Endothelial cell (in vitro differentiated cells): ENCODE measurements around the gene TRPT1. TPM values are rescaled to one million over a fixed set of nuclear protein-coding genes. Genes with fewer than 3 reads are reported as not detected.

Experiments used
- DNase-seq: peaks from one replicate; pipeline ENCODE4 v3.0.0; 2021; ENCODE audit warnings: low spot score
- H3K27ac Mint-ChIP-seq: one replicate; pipeline ENCODE4 v1.8.0; 2021; ENCODE audit warnings: mixed read lengths, inconsistent platforms; ENCODE audit not compliant: unreplicated experiment
- H3K27me3 Mint-ChIP-seq: one replicate; pipeline ENCODE4 v1.8.0; 2021; ENCODE audit warnings: mild to moderate bottlenecking, moderate library complexity, mixed read lengths, inconsistent platforms; ENCODE audit not compliant: unreplicated experiment
- H3K36me3 Mint-ChIP-seq: one replicate; pipeline ENCODE4 v1.8.0; 2021; ENCODE audit warnings: mild to moderate bottlenecking, low read depth, mixed read lengths, inconsistent platforms; ENCODE audit not compliant: unreplicated experiment
- H3K4me1 Mint-ChIP-seq: one replicate; pipeline ENCODE4 v1.8.0; 2021; ENCODE audit warnings: mild to moderate bottlenecking, mixed read lengths, inconsistent platforms; ENCODE audit not compliant: unreplicated experiment
- H3K4me3 Mint-ChIP-seq: one replicate; pipeline ENCODE4 v1.8.0; 2021; ENCODE audit warnings: mild to moderate bottlenecking, mixed read lengths, inconsistent platforms; ENCODE audit not compliant: unreplicated experiment
- H3K9me3 Mint-ChIP-seq: one replicate; pipeline ENCODE4 v1.8.0; 2021; ENCODE audit warnings: mixed read lengths, inconsistent platforms; ENCODE audit not compliant: unreplicated experiment
- CTCF ChIP-seq: fragments of 200-600 bp; sonication (generic); IDR thresholded peaks from one replicate; pipeline ENCODE4 v1.5.0; 2021; ENCODE audit warnings: antibody characterized with exemption; ENCODE audit not compliant: unreplicated experiment
- total RNA-seq: library from RNA; stranded (reverse); fragmentation: NEBNext Ultra II Directional; extraction: Animal tissue kit (Norgen Biotek cat#: 25700); gene quantifications from one replicate; pipeline ENCODE4 v1.2.1, GENCODE V29; 2021; ENCODE audit not compliant: unreplicated experiment

TRPT1 gene
- total RNA-seq, 1 donor from 2014 or later: 23.2 TPM

GRCh38 chr11:64244107-64244506 is 18.1 kb upstream of the TRPT1 start:
- Mint-ChIP-seq H3K4me1 (peaks cover 16% of the 10 kb centered on the region), H3K9me3 (no peaks in the 10 kb centered on the region), H3K36me3 (peaks cover 11% of the 10 kb centered on the region), H3K4me3 (peak overlapping the region; percentile 62), H3K27ac (no peak overlapping the region), H3K27me3 (peaks cover 17% of the 10 kb centered on the region)
- DNase-seq: no peak
- no peak for TF ChIP-seq CTCF

DNA sequence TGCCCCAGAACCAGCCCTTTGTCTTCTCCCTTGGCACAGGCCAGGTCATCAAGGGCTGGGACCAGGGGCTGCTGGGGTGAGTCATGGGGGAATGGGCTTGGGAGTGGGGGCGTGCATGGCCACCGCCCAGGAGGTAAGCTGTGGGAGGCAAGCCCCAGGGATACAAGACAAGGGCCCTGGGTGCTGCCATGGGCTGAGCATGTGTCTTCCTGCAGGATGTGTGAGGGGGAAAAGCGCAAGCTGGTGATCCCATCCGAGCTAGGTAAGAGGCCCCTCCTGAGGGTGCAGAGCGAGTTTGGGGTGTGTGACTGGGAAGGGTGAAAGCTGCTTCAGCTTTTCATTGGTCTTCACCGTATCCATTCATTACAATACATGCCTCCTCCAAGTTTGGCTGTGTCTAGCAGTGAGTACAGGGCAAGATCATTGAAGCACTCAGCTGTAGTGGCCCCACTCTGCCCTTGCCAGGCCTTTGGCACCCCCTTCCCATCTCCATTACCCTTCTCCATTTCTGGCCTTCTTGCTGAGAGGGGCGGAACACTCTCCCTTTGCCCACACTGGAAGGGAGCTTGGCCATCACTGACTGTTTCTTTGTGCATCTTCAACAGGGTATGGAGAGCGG is 17.4 kb upstream of the TRPT1 start:
- no peak for TF ChIP-seq CTCF
- H3K36me3 Mint-ChIP-seq: peaks cover 11% of the 10 kb centered on the region
- no peak for DNase-seq
- H3K27ac Mint-ChIP-seq: peak overlapping the region; percentile 42
- H3K4me1 Mint-ChIP-seq: peaks cover 15% of the 10 kb centered on the region
- H3K9me3 Mint-ChIP-seq: no peaks in the 10 kb centered on the region
- peak overlapping the region; percentile 62 for H3K4me3 Mint-ChIP-seq
- H3K27me3 Mint-ChIP-seq: peaks cover 17% of the 10 kb centered on the region

DNA sequence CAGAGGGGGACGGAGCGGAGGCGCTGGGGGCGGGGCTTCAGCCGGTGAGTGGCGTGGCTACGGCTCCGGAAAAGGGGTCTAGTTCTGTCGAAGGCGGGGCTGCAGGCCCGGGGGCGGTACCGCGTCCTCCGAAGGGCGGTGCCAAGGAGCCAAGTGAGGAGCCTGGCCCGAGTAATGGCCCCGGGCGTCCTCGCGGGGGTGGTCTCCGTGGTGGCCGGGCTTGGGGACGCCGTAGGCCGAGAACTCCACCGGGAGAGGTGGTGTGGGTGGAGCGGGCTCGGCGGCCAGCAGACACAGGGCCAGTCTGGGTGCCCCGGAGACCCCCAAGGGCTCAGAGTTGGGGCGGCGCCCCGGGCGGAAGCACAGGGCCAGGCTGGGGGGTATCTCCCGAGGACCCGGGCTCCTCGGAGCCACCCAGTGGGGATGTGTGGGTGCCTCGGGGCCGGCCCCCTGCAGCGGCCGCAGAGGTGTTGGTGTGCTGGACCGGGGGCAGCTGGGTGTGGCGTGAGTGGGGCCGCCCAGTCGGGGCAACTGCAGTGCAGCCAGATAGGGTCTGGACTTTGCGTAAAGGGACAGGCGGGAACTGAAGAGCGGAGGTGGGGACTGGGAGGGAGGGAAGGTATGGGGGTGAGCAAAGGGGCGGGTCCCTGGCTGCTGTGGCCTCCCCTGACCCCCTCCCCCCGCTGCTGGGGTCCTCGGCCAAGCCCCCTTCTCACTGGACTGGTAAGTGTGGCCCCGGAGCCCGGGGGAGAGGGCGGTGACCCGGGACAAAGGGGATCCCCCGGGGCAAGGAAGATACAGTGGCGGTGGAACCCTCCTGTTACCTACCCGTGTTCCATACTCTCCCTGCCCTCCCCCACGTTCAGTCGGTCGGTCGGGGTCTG is 15.7 kb upstream of the TRPT1 start:
- TF ChIP-seq CTCF: no peak
- Mint-ChIP-seq H3K4me1 (peaks cover 8% of the 10 kb centered on the region), H3K9me3 (no peaks in the 10 kb centered on the region), H3K27me3 (peaks cover 18% of the 10 kb centered on the region), H3K4me3 (peak overlapping the region; percentile 90), H3K36me3 (peaks cover 6% of the 10 kb centered on the region), H3K27ac (no peak overlapping the region)
- DNase-seq: peak; percentile 37

DNA sequence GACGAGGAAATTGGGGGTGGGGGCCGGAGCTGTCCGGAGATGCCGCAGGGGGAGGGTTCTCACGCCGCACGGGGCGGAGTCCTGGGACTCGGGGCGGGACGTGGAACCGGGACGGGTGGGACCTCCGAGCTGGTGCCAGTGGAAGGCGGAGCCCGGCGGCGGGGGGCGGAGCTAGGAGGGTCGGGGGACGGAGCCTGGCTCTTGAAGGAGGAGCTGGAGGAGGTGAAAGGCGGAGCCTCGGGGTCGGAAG is 15.2 kb upstream of the TRPT1 start:
- peaks cover 8% of the 10 kb centered on the region for H3K4me1 Mint-ChIP-seq
- DNase-seq: peak; percentile 100
- H3K36me3 Mint-ChIP-seq: peaks cover 6% of the 10 kb centered on the region
- no peak for TF ChIP-seq CTCF
- peaks cover 18% of the 10 kb centered on the region for H3K27me3 Mint-ChIP-seq
- no peak overlapping the region for H3K27ac Mint-ChIP-seq
- peak overlapping the region; percentile 90 for H3K4me3 Mint-ChIP-seq
- H3K9me3 Mint-ChIP-seq: no peaks in the 10 kb centered on the region
